Heart right ventricle (tissue), 16 donors: ENCODE measurements around the gene NT5M. TPM values are rescaled to one million over a fixed set of nuclear protein-coding genes. Genes with fewer than 3 reads are reported as not detected.
A peak's percentile ranks its signal among the peaks of the same experiment; 100 is the strongest.

ENCODE experiments used
- ATAC-seq, 8 donors: fragments of 200-7000 bp; cut with Tn5 transposase; one replicate each; pipeline ENCODE4 v1.9.1; 2020; ENCODE audit warnings: mild to moderate bottlenecking in 8 of 8, moderate library complexity in 8 of 8, moderate number of reproducible peaks in 1 of 8
- DNase-seq, 2 donors: peaks; one replicate each; pipeline ENCODE4 v3.0.0-alpha.2; 2020
- H3K27ac ChIP-seq, 10 donors: fragments of 200-600 bp; sonication (generic) in 2 of 10; one replicate each; pipeline versions ENCODE4 v1.5.0 to v1.8.0; 2020 to 2022; ENCODE audit warnings: mild to moderate bottlenecking in 3 of 10
- H3K27me3 ChIP-seq, 7 donors: fragments of 200-600 bp; one replicate each; pipeline ENCODE4 v1.8.0; 2021 to 2022; ENCODE audit warnings: mild to moderate bottlenecking in 2 of 7
- H3K36me3 ChIP-seq, 9 donors: fragments of 200-600 bp; sonication (generic) in 1 of 9; one replicate each; pipeline versions ENCODE4 v1.5.0 to v1.8.0; 2020 to 2022; ENCODE audit warnings: mild to moderate bottlenecking in 2 of 9
- H3K4me1 ChIP-seq, 9 donors: fragments of 200-600 bp; sonication (generic) in 1 of 9; one replicate each; pipeline versions ENCODE4 v1.5.0 to v1.8.0; 2020 to 2022; ENCODE audit warnings: mild to moderate bottlenecking in 4 of 9
- H3K4me3 ChIP-seq, 10 donors: fragments of 200-600 bp; sonication (generic) in 2 of 10; one replicate each; pipeline versions ENCODE4 v1.5.0 to v1.8.0; 2020 to 2022; ENCODE audit warnings: mild to moderate bottlenecking in 7 of 10, moderate library complexity in 2 of 10
- H3K9me3 ChIP-seq, 11 donors: fragments of 200-600 bp in 10 of 11; sonication (generic) in 2 of 11; one replicate each; pipeline versions ENCODE4 v1.5.0 to v1.8.0; 2013 to 2022; ENCODE audit warnings: mild to moderate bottlenecking in 2 of 11, control low read depth in 1 of 11, moderate library complexity in 1 of 11
- CTCF ChIP-seq, 9 donors: fragments of 200-600 bp; sonication (generic) in 2 of 9; IDR thresholded peaks; one replicate each; pipeline versions ENCODE4 v1.5.0 to v1.8.0; 2021 to 2022; ENCODE audit warnings: antibody characterized with exemption in 9 of 9, mild to moderate bottlenecking in 5 of 9, moderate library complexity in 1 of 9
- WGBS, 2 donors: extraction: QIAGEN DNeasy Blood & Tissue Kit; methylation state at CpG; one replicate each; pipeline ENCODE4 v1.1.7; 2013; ENCODE audit warnings: inconsistent platforms in 1 of 2; 5-methylcytosine and 5-hydroxymethylcytosine counted together
- intact Hi-C, 10 donors: fragments of 100-400 bp; cut with DNase I; formaldehyde crosslinking; loops; one replicate each; pipeline versions ENCODE4 v1.11.1 to v1.14.2; 2022
- polyA plus RNA-seq, 2 donors: library from polyadenylated mRNA; stranded (reverse); fragments of 200-250 nt; gene quantifications; one replicate each; pipeline ENCODE4 v1.2.3, GENCODE V29; 2013
- total RNA-seq, 10 donors: library from RNA; stranded (reverse); fragmentation: NEBNext Ultra II Directional in 3 of 10; extraction: Animal tissue kit (Norgen Biotek cat#: 25700) in 3 of 10; gene quantifications; one replicate each; pipeline versions ENCODE4 v1.2.1 to v1.2.4, GENCODE V29; 2021 to 2023
- donor health status: Arrhythmogenic right ventricular cardiomyopathy.
- donor health status: ischemic (EF 13 %, LVEDD 7.1; RV severe dilation, severe dysfunction).
- donor health status: healthy with polysubstance abuse.
- donor health status: DM: no; HTN: yes; CAD: no.
- donor health status: DM: no; HTN: no; CAD: no.
- donor health status: ischemic (EF 25% LVEDD 6.9; RV normal size, moderate dysfunction).
- donor health status: ischemic (EF 25% LVEDD 5.7; RV mildly dilated, moderate dysfunction).
- donor health status: healthy.
- donor health status: DM: yes; HTN: yes; CAD: no.
- donor health status: Ischemic cardiomyopathy.
- donor health status: ischemic (EF 35%, LVEDD 5.7; RV mildly dilated, moderate dysfunction).
- donor health status: nonischemic (EF 11% LVEDD 7.7; RV severe dilation, severe dysfunction).
- donor health status: DM: yes; HTN: yes; CAD: no.
- donor health status: PGD.
- donor health status: ischemic (EF 29% LVEDD 5.4; RV normal size, mild dysfunction).
- donor health status: nonischemic (EF 23%, LVEDD 6.1; RV moderate dilation, normal function).

The NT5M gene
- total and polyA plus RNA-seq, 12 donors = 4.9 to 15.8 (median 9.8) TPM

DNA sequence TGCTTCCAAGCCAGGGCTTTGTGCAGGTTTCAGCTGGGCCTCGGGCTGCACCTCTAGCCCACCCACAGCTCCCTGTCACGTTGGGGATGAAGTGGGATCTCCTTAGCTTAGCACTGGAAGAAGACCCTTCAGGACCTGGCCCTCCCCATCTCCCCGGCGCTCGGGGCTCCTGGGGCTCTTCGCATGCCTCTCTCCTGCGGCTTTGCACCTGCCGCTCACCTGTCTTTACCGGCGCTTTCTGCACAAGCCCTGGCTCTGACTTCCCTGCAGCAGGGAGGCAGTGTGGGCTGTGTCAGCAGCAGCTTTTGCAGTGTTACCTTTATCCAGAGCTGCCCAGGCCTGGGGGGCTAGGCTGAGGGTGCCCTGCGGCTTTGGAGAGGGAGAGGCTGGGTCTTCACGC is 52.3 kb downstream of the NT5M start:
- H3K36me3 ChIP-seq = no peaks in the 10 kb centered on the region
- H3K27me3 ChIP-seq = no peaks in the 10 kb centered on the region
- H3K4me1 ChIP-seq = peaks cover 9 to 26% (median 17%) of the 10 kb centered on the region in 9 donors
- peaks cover 0 to 15% (median 5%) of the 10 kb centered on the region in 11 donors for H3K9me3 ChIP-seq
- H3K27ac ChIP-seq = no peak overlapping the region
- DNase-seq (no peak), ATAC-seq (no peak)
- no peak overlapping the region for H3K4me3 ChIP-seq
- no peak for TF ChIP-seq CTCF (IDR thresholded peaks at IDR 0.05)
- 67 to 72% methylated on average over 12 of the region's 12 CpGs for WGBS, 2 donors
- intact Hi-C loops = loop anchor here (2.0 to 10.0 kb wide), 12 partner anchors 79 to 287 kb away; partner anchors contain the start of gene RASD1 (in 9 of the 10)

DNA sequence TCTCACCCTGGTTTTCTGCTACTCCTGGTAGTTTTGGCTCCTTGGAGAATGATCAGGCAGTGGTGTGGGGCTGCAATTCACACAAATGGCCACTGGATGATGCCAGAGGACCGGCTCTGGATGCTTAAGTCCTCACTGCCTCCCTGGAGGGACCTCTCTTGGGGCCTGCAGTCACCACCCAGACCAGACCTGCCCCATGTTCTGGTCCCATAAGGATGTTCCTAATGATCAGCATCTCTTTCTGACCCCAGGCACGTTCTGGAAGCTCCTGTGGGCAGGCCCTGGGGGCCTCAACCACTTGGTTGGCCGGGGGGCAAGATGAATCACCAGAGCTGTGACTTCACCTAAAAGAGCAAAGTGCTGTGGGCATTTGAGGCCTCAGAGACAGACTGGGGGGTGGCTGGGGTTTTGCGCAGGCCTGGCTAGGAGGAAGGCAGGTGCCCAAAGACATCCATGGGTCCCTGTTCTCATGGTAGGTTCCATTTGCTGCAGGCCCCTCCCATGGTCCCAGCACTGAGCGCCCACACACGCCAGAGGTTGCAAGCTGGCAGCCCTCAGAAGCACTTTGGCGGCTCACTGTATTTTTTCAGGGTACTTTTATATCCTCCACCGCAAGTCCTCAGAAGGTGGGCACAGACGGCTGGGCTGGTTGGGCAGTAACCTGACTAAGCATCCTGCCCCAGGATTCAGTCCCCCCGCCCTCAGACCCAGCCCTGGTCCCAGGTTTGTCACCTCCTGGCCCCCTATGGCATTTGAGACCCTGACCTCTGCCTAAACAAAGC is 53.2 kb downstream of the NT5M start:
- ATAC-seq (peak; percentile 63 to 90 (median 77)), DNase-seq (peak; percentile 73 to 79)
- Histone ChIP-seq H3K27me3 (no peaks in the 10 kb centered on the region), H3K36me3 (no peaks in the 10 kb centered on the region), H3K9me3 (peaks cover 0 to 21% (median 5%) of the 10 kb centered on the region in 11 donors), H3K4me1 (peaks cover 9 to 26% (median 16%) of the 10 kb centered on the region in 9 donors), H3K27ac (no peak overlapping the region), H3K4me3 (no peak overlapping the region)
- intact Hi-C loops = loop anchor here (1.0 to 10.0 kb wide), 14 partner anchors 78 to 286 kb away; partner anchors contain the start of gene RASD1 (in 10 of the 10)
- TF ChIP-seq CTCF (IDR thresholded peaks at IDR 0.05) = peak in 8 of 9 donors; percentile 93 to 100 (median 99)
- 68 to 69% methylated on average over 10 of the region's 10 CpGs for WGBS, 2 donors

GRCh38 chr17:17356931-17357270 is 53.7 kb downstream of the NT5M start:
- Histone ChIP-seq H3K36me3 (no peaks in the 10 kb centered on the region), H3K27me3 (no peaks in the 10 kb centered on the region), H3K27ac (no peak overlapping the region), H3K4me3 (no peak overlapping the region), H3K4me1 (peaks cover 4 to 22% (median 10%) of the 10 kb centered on the region in 9 donors), H3K9me3 (peaks cover 0 to 21% (median 5%) of the 10 kb centered on the region in 11 donors)
- intact Hi-C loops = loop anchor here (1.0 to 10.0 kb wide), 14 partner anchors 78 to 285 kb away; partner anchors contain the start of gene RASD1 (in 10 of the 10)
- DNase-seq (no peak), ATAC-seq (no peak)
- TF ChIP-seq CTCF (IDR thresholded peaks at IDR 0.05) = no peak
- 88 to 91% methylated on average over 10 of the region's 10 CpGs for WGBS, 2 donors

GRCh38 chr17:17358060-17358751 is 55.0 kb downstream of the NT5M start:
- DNase-seq = no peak

More at GRCh38 chr17:17358060-17358751, 55.0 kb downstream of the NT5M start:
- H3K4me3 ChIP-seq = no peak overlapping the region
- H3K27me3 ChIP-seq = no peaks in the 10 kb centered on the region
- H3K9me3 ChIP-seq = peaks cover 0 to 21% (median 5%) of the 10 kb centered on the region in 11 donors
- no peak for TF ChIP-seq CTCF (IDR thresholded peaks at IDR 0.05)
- H3K27ac ChIP-seq = peak overlapping the region in 1 of 10 donors; percentile 39
- peaks cover 0 to 18% (median 11%) of the 10 kb centered on the region in 9 donors for H3K4me1 ChIP-seq
- no peak for ATAC-seq
- 71 to 72% methylated on average over 3 of the region's 3 CpGs for WGBS, 2 donors
- intact Hi-C loops = loop anchor here (5.0 to 10.0 kb wide), 8 partner anchors 77 to 284 kb away; partner anchors contain the start of gene RASD1 (in 9 of the 10)
- H3K36me3 ChIP-seq = no peaks in the 10 kb centered on the region
